HepG2 (cell line): Measurements from ENCODE around the gene KCNMA1. TPM values are rescaled to one million over a fixed set of nuclear protein-coding genes. Genes with fewer than 3 reads are reported as not detected.

Experiments used
- ETV5 ChIP-seq: IDR thresholded peaks from 2 replicates; pipeline ENCODE4 v1.6.1; 2018; ENCODE audit warnings: missing biosample characterization, missing genetic modification reagents, inconsistent platforms, borderline replicate concordance
- FOXK1 ChIP-seq: sonication (generic); formaldehyde crosslinking; IDR thresholded peaks from 2 replicates; pipeline ENCODE4 v1.4.0; 2020; ENCODE audit warnings: low read depth, missing genetic modification reagents, borderline replicate concordance
- HDAC2 ChIP-seq: sonication (generic); formaldehyde crosslinking; IDR thresholded peaks from 2 replicates; pipeline ENCODE4 v1.4.0; 2020; ENCODE audit warnings: missing genetic modification reagents
- HNRNPUL1 ChIP-seq: fragments of 200-400 bp; formaldehyde crosslinking; IDR thresholded peaks from 2 replicates; pipeline ENCODE4 v1.6.1; 2017; ENCODE audit warnings: low read depth, mild to moderate bottlenecking, low read length, moderate library complexity
- NFIB ChIP-seq: sonication (generic); formaldehyde crosslinking; IDR thresholded peaks from 2 replicates; pipeline ENCODE4 v1.9.0; 2021; ENCODE audit warnings: missing genetic modification reagents, mild to moderate bottlenecking, borderline replicate concordance
- TAF1 ChIP-seq: sonication (generic); formaldehyde crosslinking; IDR thresholded peaks from 2 replicates; pipeline ENCODE4 v1.4.0; 2020; ENCODE audit warnings: missing genetic modification reagents
- ZBED4 ChIP-seq: sonication (generic); formaldehyde crosslinking; IDR thresholded peaks from 2 replicates; pipeline ENCODE4 v1.4.0; 2020; ENCODE audit warnings: missing genetic modification reagents, borderline replicate concordance
- ZNF18 ChIP-seq: sonication (generic); formaldehyde crosslinking; IDR thresholded peaks from 2 replicates; pipeline ENCODE4 v1.8.0; 2022; ENCODE audit warnings: mild to moderate bottlenecking, missing genetic modification reagents; ENCODE audit not compliant: insufficient replicate concordance
- ZNF431 ChIP-seq: sonication (generic); formaldehyde crosslinking; IDR thresholded peaks from 2 replicates; pipeline ENCODE4 v1.9.0; 2022; ENCODE audit warnings: missing genetic modification reagents, low read depth, mild to moderate bottlenecking, borderline replicate concordance
- ZNF746 ChIP-seq: sonication (generic); formaldehyde crosslinking; IDR thresholded peaks from 2 replicates; pipeline ENCODE4 v1.8.0; 2022; ENCODE audit warnings: mild to moderate bottlenecking, missing genetic modification reagents
- ZNF788 ChIP-seq: sonication (generic); formaldehyde crosslinking; IDR thresholded peaks from 2 replicates; pipeline ENCODE4 v1.5.0; 2020; ENCODE audit warnings: mild to moderate bottlenecking, missing genetic modification reagents, borderline replicate concordance
- polyA plus RNA-seq, 8 experiments: library from polyadenylated mRNA; depleted of rRNA in 3 of 8; stranded (reverse) in 7 of 8; unstranded in 1 of 8; fragments of >200 nt; fragmentation: Illumina TruSeq in 4 of 8; extraction: Trizol in 4 of 8; gene quantifications; 2 replicates each; pipeline versions ENCODE4 v1.2.1 to v1.2.3, GENCODE V29; 2011 to 2016; ENCODE audit warnings: low read depth in 4 of 8, missing spikeins in 1 of 8, mixed read lengths in 1 of 8; ENCODE audit not compliant: insufficient read depth in 1 of 8
- total RNA-seq, 5 experiments: library from RNA; depleted of rRNA; stranded (reverse); fragments of >200 nt; fragmentation: Illumina TruSeq; extraction: Trizol; gene quantifications; 2 replicates each; pipeline ENCODE4 v1.2.3, GENCODE V29; 2016; ENCODE audit warnings: low read depth in 1 of 5
- TF ChIP-seq, protein P1 (sequence below): sonication (generic); formaldehyde crosslinking; IDR thresholded peaks from 2 replicates; pipeline ENCODE4 v1.4.0; 2020; ENCODE audit warnings: missing genetic modification reagents, mild to moderate bottlenecking, borderline replicate concordance
- TF ChIP-seq, protein P2 (sequence below): IDR thresholded peaks from 2 replicates; pipeline ENCODE4 v1.6.1; 2016

Gene KCNMA1
- total and polyA plus RNA-seq, 2 of the 13 experiments (the other 11 are each of a cell fraction or from before 2014, with no cell fraction given), result 0.02 TPM; not detected in 1

GRCh38 chr10:77501846-77502261 is 135.8 kb downstream of the KCNMA1 start (continued):
- TF ChIP-seq, protein P1, sequence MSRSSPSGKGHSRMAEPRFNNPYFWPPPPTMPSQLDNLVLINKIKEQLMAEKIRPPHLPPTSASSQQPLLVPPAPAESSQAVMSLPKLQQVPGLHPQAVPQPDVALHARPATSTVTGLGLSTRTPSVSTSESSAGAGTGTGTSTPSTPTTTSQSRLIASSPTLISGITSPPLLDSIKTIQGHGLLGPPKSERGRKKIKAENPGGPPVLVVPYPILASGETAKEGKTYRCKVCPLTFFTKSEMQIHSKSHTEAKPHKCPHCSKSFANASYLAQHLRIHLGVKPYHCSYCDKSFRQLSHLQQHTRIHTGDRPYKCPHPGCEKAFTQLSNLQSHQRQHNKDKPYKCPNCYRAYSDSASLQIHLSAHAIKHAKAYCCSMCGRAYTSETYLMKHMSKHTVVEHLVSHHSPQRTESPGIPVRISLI (CRISPR knock-in tag), result no peak
- TF ChIP-seq FOXK1 (CRISPR knock-in tag) (no peak), ZNF431 (CRISPR knock-in tag) (no peak), HNRNPUL1 (no peak), TAF1 (no peak), ZNF746 (no peak), ETV5 (CRISPR knock-in tag) (no peak), ZNF788 (no peak), ZBED4 (no peak), NFIB (CRISPR knock-in tag) (no peak), ZNF18 (no peak), HDAC2 (CRISPR knock-in tag) (no peak)
- TF ChIP-seq, protein P2, sequence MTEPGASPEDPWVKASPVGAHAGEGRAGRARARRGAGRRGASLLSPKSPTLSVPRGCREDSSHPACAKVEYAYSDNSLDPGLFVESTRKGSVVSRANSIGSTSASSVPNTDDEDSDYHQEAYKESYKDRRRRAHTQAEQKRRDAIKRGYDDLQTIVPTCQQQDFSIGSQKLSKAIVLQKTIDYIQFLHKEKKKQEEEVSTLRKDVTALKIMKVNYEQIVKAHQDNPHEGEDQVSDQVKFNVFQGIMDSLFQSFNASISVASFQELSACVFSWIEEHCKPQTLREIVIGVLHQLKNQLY, result no peak
- TF ChIP-seq, all 625 proteins: peak for 0
